Kidney tubule cell (primary cell): ENCODE data around the gene GJA5.

ENCODE experiments used
- DNase-seq: peaks from one replicate; pipeline ENCODE4 v3.0.0-alpha.2; 2018; ENCODE audit warnings: low spot score

The GJA5 gene

DNA sequence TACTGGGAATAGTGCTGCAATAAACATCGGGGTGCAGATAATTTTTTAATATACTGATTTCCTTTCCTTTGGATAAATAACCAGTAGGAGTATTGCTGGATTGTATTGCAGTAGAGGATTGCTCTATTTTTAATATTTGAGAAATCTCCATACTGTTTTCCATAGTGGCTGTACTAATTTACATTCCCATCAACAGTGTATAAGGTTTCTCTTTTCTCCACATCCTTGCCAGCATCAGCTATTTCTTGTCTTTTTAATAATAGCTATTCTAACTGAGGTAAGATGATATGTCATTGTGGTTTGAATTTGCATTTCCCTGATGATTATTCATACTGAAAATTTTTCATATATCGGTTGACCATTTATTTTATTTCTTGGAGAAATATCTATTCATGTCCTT is 31.1 kb downstream of the GJA5 start:
- no peak for DNase-seq

DNA sequence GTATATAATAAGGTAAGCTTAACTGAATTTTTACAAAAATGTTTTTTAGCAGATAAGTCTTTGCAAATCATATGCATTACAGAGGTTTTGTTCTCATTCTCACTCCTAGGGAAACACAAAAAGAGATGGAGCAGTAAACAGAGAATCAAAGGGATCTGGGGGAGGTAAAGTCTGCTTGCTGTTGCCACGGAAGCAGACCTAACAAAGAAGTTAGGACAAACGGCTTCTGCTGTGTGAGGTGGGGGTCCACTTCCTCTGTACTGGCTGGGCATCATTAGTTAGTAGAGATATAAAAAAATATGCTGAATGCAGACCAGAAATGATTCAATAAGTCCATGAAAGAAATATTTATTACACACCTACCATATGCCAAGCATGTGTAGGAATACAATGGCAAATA is 34.2 kb downstream of the GJA5 start:
- DNase-seq, result no peak

DNA sequence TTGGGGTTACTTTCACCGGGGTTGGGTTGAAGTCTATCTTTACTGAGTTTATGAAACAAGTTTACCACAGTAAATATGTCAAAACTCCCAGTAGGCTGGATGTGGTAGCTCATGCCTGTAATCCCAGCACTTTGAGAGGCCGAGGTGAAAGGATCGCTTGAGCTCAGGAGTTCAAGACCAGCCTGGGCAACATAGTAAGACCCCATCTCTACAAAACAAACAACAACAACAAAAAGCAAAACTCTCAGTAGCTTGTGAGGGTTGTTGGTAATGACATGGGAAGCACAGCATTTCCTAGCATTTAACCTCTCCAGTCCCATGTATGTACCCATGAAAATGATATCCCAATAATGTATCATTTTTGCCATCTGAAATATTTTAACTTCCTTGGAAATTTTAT is 34.7 kb downstream of the GJA5 start:
- no peak for DNase-seq

DNA sequence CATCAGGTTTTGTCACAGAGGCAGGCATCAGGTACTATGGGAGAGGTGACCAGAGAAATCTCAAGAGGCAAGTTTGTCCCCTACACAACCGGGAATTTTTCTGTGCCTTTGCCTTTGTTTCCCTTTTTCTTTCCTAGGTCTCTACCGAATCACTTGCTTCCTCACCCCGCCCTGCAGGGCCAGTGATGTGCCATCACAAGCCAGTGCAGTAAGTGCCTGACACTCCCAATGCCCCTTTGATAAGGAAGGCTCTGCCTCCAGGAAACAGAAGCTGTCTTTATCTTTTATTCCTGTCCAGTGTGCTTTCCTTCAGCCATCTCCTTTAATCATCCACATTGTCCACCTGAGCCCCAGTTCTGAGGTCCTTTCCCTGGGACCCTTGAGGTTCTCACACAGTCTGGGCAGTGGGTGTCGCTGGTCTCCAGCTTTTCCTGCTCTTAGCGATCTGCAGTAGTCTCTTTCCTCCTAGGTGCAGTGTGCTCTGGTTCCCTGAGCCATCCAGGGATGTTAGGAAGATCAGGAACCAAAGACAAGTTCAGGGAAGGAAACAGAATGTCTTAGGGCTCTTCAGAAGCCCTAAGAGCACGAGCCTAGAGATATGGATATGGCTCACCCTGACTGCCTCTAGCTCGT is 36.6 kb downstream of the GJA5 start:
- peak; percentile 52 for DNase-seq

DNA sequence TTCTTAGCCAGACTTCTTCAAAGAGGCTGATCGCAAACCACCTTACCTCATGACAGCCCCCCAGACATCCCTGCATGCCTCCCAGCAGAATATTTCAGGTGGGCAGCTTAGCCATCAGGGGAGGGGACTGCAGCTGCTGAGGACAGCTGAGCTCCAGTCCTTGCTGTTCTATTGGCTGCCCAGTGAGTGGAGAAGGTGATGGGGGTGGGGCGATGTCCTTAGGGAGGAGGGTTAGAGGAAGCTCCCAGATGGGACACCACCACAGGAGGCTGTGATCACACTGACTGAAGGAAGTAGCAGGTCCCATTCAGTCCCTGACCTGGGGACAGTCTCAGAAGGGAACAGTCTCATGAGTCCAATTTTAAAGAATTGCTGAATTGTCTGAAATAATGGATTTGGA is 38.3 kb downstream of the GJA5 start:
- peak; percentile 14 for DNase-seq

DNA sequence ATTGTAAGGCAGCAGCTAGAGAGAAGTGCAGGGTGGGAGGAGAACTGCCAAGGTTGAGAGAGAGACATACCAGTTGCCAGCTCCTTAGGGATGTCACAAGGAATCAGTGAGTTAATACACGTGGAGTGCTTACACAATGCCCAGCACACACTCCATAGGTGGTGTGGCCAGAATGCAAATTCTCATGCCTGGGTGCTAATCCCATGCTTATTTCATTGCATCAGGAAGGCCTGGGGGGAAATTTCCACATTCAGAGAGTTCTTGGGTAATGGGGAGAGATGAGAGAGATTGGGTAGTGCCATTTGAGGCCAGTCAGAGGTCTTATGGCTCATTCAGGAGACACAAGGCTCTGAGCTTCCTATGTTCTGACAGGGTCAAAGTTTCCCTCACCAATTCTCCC is 38.7 kb downstream of the GJA5 start:
- DNase-seq, result peak; percentile 17

DNA sequence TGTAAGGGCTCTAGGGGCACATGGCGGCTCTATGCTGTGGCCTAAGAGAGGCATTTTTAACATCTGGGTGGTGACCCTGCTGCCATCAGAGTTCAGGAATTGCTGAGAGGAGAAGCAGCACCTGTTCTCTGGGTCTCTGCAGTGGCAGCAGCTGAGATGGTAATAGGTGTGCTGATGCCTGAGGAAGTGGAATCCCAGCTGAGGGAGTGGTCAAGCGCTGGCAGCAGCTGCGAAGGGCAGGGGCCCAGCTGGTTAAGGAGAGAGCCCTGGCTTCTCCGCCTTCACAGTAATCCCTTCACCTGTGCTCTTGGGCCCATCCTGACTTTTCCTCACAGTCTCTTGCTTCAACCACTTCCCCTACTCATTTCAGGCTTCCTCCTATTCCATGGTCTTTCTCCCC is 39.8 kb downstream of the GJA5 start:
- DNase-seq, result no peak

DNA sequence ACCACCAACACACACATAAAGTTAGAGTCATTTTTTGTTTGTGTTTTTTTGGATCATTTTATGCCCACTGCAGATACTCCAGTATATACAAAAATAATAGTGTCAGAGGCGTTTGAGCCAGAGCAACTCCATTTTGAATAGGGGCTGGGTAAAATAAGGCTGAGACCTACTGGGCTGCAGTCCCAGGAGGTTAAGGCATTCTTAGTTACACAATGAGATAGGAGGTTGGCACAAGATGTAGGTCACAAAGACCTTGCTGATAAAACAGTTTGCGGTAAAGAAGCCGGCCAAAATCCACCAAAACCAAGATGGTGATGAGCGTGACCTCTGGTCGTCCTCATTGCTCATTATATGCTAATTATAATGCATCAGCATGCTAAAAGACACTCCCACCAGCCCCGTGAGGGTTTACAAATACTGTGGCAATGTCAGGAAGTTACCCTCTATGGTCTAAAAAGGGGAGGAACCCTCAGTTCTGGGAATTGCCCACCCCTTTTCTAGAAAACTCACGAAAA is 40.6 kb downstream of the GJA5 start:
- no peak for DNase-seq

GRCh38 chr1:147719029-147719698 is 41.2 kb downstream of the GJA5 start:
- DNase-seq, result no peak

DNA sequence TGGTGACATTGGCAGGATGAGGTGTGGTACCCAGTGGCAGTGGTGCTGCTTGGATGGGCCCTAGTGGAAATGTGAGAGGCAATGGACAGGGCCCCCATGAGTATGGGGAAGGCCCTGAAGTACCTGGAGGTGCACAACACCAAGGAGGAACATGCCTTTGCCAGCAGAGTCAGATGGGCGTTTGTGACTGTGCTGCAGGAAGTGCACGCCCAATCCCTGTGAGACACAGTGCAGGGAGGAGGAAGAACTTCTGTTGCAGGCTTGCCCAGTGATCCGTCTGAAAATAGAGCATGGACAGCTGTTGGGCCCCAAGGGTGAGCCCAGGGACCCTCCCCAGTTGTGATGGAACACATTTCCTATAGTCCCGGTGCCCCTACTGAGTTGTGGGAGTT is 42.7 kb downstream of the GJA5 start:
- DNase-seq, result peak; percentile 61

DNA sequence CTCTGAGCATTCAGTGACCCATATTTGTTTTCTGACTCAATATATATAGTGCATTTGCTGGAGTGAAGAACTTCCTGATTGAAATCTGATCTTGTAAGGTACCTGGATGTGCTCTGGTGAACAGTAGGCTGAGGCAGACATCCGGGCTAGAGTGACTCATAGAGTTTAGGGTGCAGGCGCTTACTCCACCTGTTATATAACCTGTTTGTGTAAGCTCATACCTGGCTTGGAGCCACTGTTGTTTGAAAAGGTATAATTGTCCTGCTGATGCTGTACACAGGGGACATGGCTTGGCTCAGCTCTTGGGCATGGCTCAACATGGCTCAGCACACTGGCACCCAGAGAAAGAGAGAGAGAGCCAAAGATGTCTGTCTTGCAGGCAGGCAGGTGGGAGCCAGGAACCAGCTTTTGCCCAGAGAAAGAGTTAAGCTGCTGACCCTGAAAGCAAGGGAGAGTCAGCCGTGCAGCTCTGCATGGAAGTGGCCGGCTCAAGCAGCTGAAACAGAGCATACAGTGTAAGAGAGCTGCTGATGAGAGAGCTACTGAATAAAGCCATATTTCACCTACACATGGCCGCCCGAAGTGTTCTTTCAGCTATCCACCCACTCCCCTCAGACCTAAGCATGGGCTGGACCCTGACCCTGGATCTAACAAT is 43.2 kb downstream of the GJA5 start:
- DNase-seq, result peak; percentile 98

DNA sequence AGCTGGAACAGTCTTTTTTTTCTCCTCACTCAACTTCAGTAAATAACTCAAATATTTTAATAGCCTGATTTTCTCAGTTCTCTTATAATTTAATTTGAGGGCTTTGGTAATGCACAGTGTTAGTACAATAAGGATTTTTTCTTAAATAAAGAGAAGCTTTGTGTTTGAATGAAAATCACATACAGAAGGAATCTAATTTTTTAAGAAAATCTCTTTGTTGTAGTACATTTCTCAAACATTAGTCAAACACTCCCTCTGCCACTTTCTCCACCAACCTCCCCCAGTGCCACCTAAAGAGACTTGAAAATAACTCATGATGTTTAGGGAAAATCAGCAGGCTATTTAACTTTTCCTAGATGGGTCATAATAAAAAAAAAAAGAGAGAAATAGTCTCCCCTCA is 47.8 kb downstream of the GJA5 start:
- no peak for DNase-seq
